PFSK-1 (cell line): ENCODE measurements around the gene TTF1.

Source experiments
- POLR2AphosphoS5 ChIP-seq: IDR thresholded peaks from 2 replicates; pipeline ENCODE4 v1.6.1; 2012; ENCODE audit warnings: low read depth, mild to moderate bottlenecking, control low read depth, low read length, moderate library complexity
- TAF1 ChIP-seq: IDR thresholded peaks from 2 replicates; pipeline ENCODE4 v1.6.1; 2012; ENCODE audit warnings: low read length, control low read depth, borderline replicate concordance; ENCODE audit not compliant: insufficient read depth

GRCh38 chr9:132410642-132411041 is 4.0 kb upstream of the TTF1 start:
- no peak for TF ChIP-seq POLR2AphosphoS5
- no peak for TF ChIP-seq TAF1
